Parathyroid adenoma (tissue), 2 donors: Measurements from ENCODE around the gene SDC4.

Experiments used
- H2AFZ ChIP-seq: fragments of 300-600 bp; sonication (generic); one replicate; pipeline ENCODE4 v1.7.0; 2017; ENCODE audit warnings: antibody characterized with exemption, mild to moderate bottlenecking
- H3K27ac ChIP-seq: fragments of 300-600 bp; sonication (generic); one replicate; pipeline ENCODE4 v1.7.0; 2017
- H3K27me3 ChIP-seq: fragments of 300-600 bp; sonication (generic); one replicate; pipeline ENCODE4 v1.7.0; 2017; ENCODE audit warnings: low read length; ENCODE audit not compliant: control insufficient read depth, insufficient read depth
- H3K36me3 ChIP-seq: fragments of 300-600 bp; sonication (generic); one replicate; pipeline ENCODE4 v1.7.0; 2017; ENCODE audit warnings: low read length; ENCODE audit not compliant: control insufficient read depth, insufficient read depth
- H3K4me1 ChIP-seq: fragments of 300-600 bp; sonication (generic); one replicate; pipeline ENCODE4 v1.7.0; 2017; ENCODE audit warnings: control low read depth
- H3K4me2 ChIP-seq: fragments of 300-600 bp; sonication (generic); one replicate; pipeline ENCODE4 v1.7.0; 2017; ENCODE audit warnings: low read length
- H3K4me3 ChIP-seq: fragments of 300-600 bp; sonication (generic); one replicate; pipeline ENCODE4 v1.7.0; 2017; ENCODE audit warnings: low read depth, low read length
- H3K79me2 ChIP-seq: fragments of 300-600 bp; sonication (generic); one replicate; pipeline ENCODE4 v1.7.0; 2017; ENCODE audit warnings: control low read depth
- H3K9ac ChIP-seq: fragments of 300-600 bp; sonication (generic); one replicate; pipeline ENCODE4 v1.7.0; 2017; ENCODE audit warnings: mild to moderate bottlenecking
- H3K9me3 ChIP-seq: fragments of 300-600 bp; sonication (generic); one replicate; pipeline ENCODE4 v1.7.0; 2017; ENCODE audit warnings: low read length; ENCODE audit not compliant: control insufficient read depth
- TF ChIP-seq, protein P1 (sequence below): fragments of 300-600 bp; sonication (generic); IDR thresholded peaks from one replicate; pipeline ENCODE4 v1.7.0; 2017; ENCODE audit warnings: antibody characterized with exemption, mild to moderate bottlenecking
- donor health status: primary hyperparathyroidism.

Gene SDC4

DNA sequence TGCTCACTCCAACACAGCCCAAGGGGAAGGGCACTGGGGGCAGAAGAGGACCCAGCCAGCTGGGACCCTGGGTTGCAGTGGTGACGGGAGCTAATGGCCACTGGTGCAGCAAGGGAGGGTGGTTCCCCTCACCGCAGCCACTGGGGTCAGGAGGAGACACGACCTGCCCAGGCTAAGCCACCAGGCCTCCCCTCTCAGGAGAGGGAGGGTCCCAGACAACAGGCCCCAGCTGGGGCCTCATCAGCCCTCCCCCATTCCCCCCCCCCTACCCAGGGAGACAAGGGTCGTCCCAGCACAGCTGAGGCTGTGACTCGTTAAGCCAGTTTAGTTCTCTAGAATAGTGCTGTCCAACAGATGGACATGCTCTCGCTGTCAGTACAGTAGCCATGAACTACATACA lies 22.9 kb downstream of the SDC4 start:
- Histone ChIP-seq H3K4me2 (no peak overlapping the region), H3K79me2 (no peaks in the 10 kb centered on the region), H3K9ac (no peak overlapping the region), H3K4me1 (no peaks in the 10 kb centered on the region), H3K4me3 (no peak overlapping the region), H3K9me3 (no peaks in the 10 kb centered on the region), H3K27ac (no peak overlapping the region), H3K36me3 (no peaks in the 10 kb centered on the region), H2AFZ (no peak overlapping the region), H3K27me3 (no peaks in the 10 kb centered on the region)
- TF ChIP-seq, protein P1, sequence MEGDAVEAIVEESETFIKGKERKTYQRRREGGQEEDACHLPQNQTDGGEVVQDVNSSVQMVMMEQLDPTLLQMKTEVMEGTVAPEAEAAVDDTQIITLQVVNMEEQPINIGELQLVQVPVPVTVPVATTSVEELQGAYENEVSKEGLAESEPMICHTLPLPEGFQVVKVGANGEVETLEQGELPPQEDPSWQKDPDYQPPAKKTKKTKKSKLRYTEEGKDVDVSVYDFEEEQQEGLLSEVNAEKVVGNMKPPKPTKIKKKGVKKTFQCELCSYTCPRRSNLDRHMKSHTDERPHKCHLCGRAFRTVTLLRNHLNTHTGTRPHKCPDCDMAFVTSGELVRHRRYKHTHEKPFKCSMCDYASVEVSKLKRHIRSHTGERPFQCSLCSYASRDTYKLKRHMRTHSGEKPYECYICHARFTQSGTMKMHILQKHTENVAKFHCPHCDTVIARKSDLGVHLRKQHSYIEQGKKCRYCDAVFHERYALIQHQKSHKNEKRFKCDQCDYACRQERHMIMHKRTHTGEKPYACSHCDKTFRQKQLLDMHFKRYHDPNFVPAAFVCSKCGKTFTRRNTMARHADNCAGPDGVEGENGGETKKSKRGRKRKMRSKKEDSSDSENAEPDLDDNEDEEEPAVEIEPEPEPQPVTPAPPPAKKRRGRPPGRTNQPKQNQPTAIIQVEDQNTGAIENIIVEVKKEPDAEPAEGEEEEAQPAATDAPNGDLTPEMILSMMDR: no peak

DNA sequence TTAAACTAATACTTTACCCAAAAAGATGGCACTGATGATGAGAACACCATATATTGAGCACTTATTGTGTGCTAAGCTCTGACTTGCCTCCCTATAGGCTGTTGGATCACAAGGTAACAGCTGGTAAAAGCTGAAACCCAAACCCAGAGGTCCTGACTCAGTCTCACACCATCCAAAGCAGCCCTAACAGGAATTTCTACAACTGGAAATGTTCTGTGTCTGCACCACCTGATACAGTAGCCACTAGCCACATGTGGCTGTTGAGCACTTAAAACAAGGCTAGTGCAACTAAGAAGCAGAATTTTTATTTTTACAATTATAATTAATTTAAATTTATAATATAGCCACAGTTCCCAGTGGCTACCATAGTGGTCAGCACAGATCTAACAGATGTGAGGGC lies 24.5 kb downstream of the SDC4 start:
- Histone ChIP-seq H3K4me1 (no peaks in the 10 kb centered on the region), H2AFZ (no peak overlapping the region), H3K4me3 (no peak overlapping the region), H3K79me2 (no peaks in the 10 kb centered on the region), H3K27me3 (no peaks in the 10 kb centered on the region), H3K9ac (no peak overlapping the region), H3K36me3 (no peaks in the 10 kb centered on the region), H3K4me2 (no peak overlapping the region), H3K27ac (no peak overlapping the region), H3K9me3 (no peaks in the 10 kb centered on the region)
- TF ChIP-seq, protein P1: no peak

DNA sequence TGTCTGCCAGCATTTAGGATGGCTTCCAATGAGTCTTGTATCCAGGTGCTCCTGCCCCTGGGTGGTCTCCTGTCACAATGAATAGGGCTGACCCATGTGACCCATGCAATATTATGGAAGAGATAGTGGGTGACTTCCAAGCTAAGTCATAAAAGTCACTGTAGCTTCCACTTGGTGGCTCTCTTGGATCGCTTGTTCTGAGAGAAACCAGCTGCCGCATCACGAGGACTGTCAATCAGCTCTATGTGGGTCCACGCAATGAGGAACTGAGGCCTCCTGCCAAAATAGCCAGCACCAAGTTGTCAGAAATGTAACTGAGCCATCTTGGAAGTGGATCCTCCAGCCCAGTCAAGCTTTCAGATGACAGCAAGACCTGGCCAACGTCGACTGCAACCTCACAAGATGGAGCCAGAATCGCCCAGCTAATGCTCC lies 25.3 kb downstream of the SDC4 start:
- Histone ChIP-seq H3K36me3 (no peaks in the 10 kb centered on the region), H3K4me3 (no peak overlapping the region), H2AFZ (peak overlapping the region; percentile 48), H3K4me2 (no peak overlapping the region), H3K9ac (no peak overlapping the region), H3K79me2 (no peaks in the 10 kb centered on the region), H3K4me1 (no peaks in the 10 kb centered on the region), H3K27ac (no peak overlapping the region), H3K9me3 (no peaks in the 10 kb centered on the region), H3K27me3 (no peaks in the 10 kb centered on the region)
- TF ChIP-seq, protein P1: peak; percentile 42

GRCh38 chr20:45320948-45321595 lies 27.2 kb downstream of the SDC4 start:
- Histone ChIP-seq H3K4me1 (no peaks in the 10 kb centered on the region), H3K9me3 (no peaks in the 10 kb centered on the region), H3K4me3 (no peak overlapping the region), H3K27me3 (no peaks in the 10 kb centered on the region), H2AFZ (no peak overlapping the region), H3K4me2 (no peak overlapping the region), H3K79me2 (no peaks in the 10 kb centered on the region), H3K27ac (no peak overlapping the region), H3K36me3 (no peaks in the 10 kb centered on the region), H3K9ac (no peak overlapping the region)
- TF ChIP-seq, protein P1: no peak

GRCh38 chr20:45318948-45319347 lies 29.3 kb downstream of the SDC4 start:
- Histone ChIP-seq H3K4me1 (no peaks in the 10 kb centered on the region), H3K27me3 (no peaks in the 10 kb centered on the region), H3K36me3 (no peaks in the 10 kb centered on the region), H2AFZ (no peak overlapping the region), H3K4me2 (no peak overlapping the region), H3K9me3 (no peaks in the 10 kb centered on the region), H3K27ac (no peak overlapping the region), H3K79me2 (no peaks in the 10 kb centered on the region), H3K9ac (no peak overlapping the region), H3K4me3 (no peak overlapping the region)
- TF ChIP-seq, protein P1: no peak
